ENCODE data around the gene TMEM272. TPM values are rescaled to one million over a fixed set of nuclear protein-coding genes. Genes with fewer than 3 reads are reported as not detected.

Gene TMEM272
- total RNA-seq, 4 donors from 2014 or later, result not detected

- H3K27ac ChIP-seq, result peak overlapping the region; percentile 99 to 100 (median 100)
- no peaks in the 10 kb centered on the region for H3K27me3 ChIP-seq
- no peaks in the 10 kb centered on the region for H3K9me3 ChIP-seq
- intact Hi-C loops (cut with DNase I; ENCODE audit: low total_unique reads), result loop anchor here (5.0 to 10.0 kb wide), 2 partner anchors 220 to 352 kb away; partner anchors contain the start of genes INTS6 and WDFY2
- TF ChIP-seq POLR2A (IDR thresholded peaks at IDR 0.05), result no peak
- TF ChIP-seq CTCF (IDR thresholded peaks at IDR 0.05), result peak in 1 of 5 experiments; percentile 21
- in situ Hi-C loops (cut with MboI; ENCODE audit: low pct_ligation_motif_present in 1 of 4, low pct_unique_long_range_greater_than_20kb in 1 of 4, low sequenced_read_pairs in 3 of 4), result loop anchor here in 2 of 4 donors (10.0 to 25.0 kb wide), 3 partner anchors 220 to 633 kb away; partner anchors contain the start of genes NEK5 (in 1 of the 2) and WDFY2 (in 1 of the 2)
- 16 to 24% methylated on average over 5 to 31 of the region's 31 CpGs for WGBS, 2 donors (ENCODE audit: low coverage in 1 of 2)
- H3K4me1 ChIP-seq, result peaks cover 20 to 44% (median 30%) of the 10 kb centered on the region in 4 donors
- H3K36me3 ChIP-seq, result no peaks in the 10 kb centered on the region
- peak overlapping the region; percentile 72 to 94 (median 80) for H3K4me3 ChIP-seq
- peak; percentile 53 for DNase-seq
These were observed 40.4 kb downstream of the TMEM272 start for GRCh38 chr13:51804295-51805172.

- Histone ChIP-seq H3K36me3 (no peaks in the 10 kb centered on the region), H3K4me1 (peaks cover 20 to 44% (median 30%) of the 10 kb centered on the region in 4 donors), H3K4me3 (peak within 1 kb of the TSS; percentile 72 to 94 (median 80)), H3K9me3 (no peaks in the 10 kb centered on the region), H3K27ac (peak within 1 kb of the TSS; percentile 99 to 100 (median 100)), H3K27me3 (no peaks in the 10 kb centered on the region)
- in situ Hi-C loops (cut with MboI; ENCODE audit: low pct_ligation_motif_present in 1 of 4, low pct_unique_long_range_greater_than_20kb in 1 of 4, low sequenced_read_pairs in 3 of 4) (loop anchor here in 2 of 4 donors (10.0 to 25.0 kb wide), 3 partner anchors 219 to 634 kb away; partner anchors contain the start of genes NEK5 (in 1 of the 2) and WDFY2 (in 1 of the 2)), intact Hi-C loops (cut with DNase I; ENCODE audit: low total_unique reads) (loop anchor here (5.0 to 10.0 kb wide), 2 partner anchors 219 to 351 kb away; partner anchors contain the start of genes INTS6 and WDFY2)
- 1% methylated on average over 55 of the region's 91 CpGs; no CpG with 5 or more reads in 1 of the 2 donors for WGBS, 2 donors (ENCODE audit: low coverage in 1 of 2)
- peak; percentile 88 for TF ChIP-seq POLR2A (IDR thresholded peaks at IDR 0.05)
- TF ChIP-seq EP300 (IDR thresholded peaks at IDR 0.05; ENCODE audit: low read depth), result peak; percentile 53
- no peak for TF ChIP-seq CTCF (IDR thresholded peaks at IDR 0.05)
- TF ChIP-seq POLR2AphosphoS5 (IDR thresholded peaks at IDR 0.05), result peak; percentile 81 to 87 (median 83)
- DNase-seq, result peak; percentile 94
These were observed 41.3 kb downstream of the TMEM272 start, which contains the start of gene DHRS12 for GRCh38 chr13:51803422-51804294. Gene DHRS12, minus strand, starts transcription at chr13:51804163. Its CDS starts 4,504 bp downstream, at chr13:51799659.

GRCh38 chr13:51802631-51803418, 42.2 kb downstream of the TMEM272 start:
- 46 to 62% methylated on average over 3 to 9 of the region's 9 CpGs for WGBS, 2 donors (ENCODE audit: low coverage in 1 of 2)
- in situ Hi-C loops (cut with MboI; ENCODE audit: low pct_ligation_motif_present in 1 of 4, low pct_unique_long_range_greater_than_20kb in 1 of 4, low sequenced_read_pairs in 3 of 4), result loop anchor here in 2 of 4 donors (10.0 to 25.0 kb wide), 3 partner anchors 218 to 634 kb away; partner anchors contain the start of genes NEK5 (in 1 of the 2) and WDFY2 (in 1 of the 2)

More at GRCh38 chr13:51802631-51803418, 42.2 kb downstream of the TMEM272 start:
- H3K27ac ChIP-seq, result peak overlapping the region; percentile 99 to 100 (median 100)
- H3K4me1 ChIP-seq, result peaks cover 20 to 44% (median 30%) of the 10 kb centered on the region in 4 donors
- TF ChIP-seq CTCF (IDR thresholded peaks at IDR 0.05), result no peak
- no peak for TF ChIP-seq POLR2AphosphoS5 (IDR thresholded peaks at IDR 0.05)
- TF ChIP-seq EP300 (IDR thresholded peaks at IDR 0.05; ENCODE audit: low read depth), result no peak
- TF ChIP-seq POLR2A (IDR thresholded peaks at IDR 0.05), result no peak
- no peaks in the 10 kb centered on the region for H3K9me3 ChIP-seq
- peak overlapping the region in 3 of 4 donors; percentile 74 to 94 (median 85) for H3K4me3 ChIP-seq
- no peak for DNase-seq
- H3K27me3 ChIP-seq, result no peaks in the 10 kb centered on the region
- no peaks in the 10 kb centered on the region for H3K36me3 ChIP-seq
- intact Hi-C loops (cut with DNase I; ENCODE audit: low total_unique reads), result loop anchor here (5.0 to 10.0 kb wide), 2 partner anchors 218 to 351 kb away; partner anchors contain the start of genes INTS6 and WDFY2

Data from transverse colon (tissue), 4 donors.